K562 (cell line): Measurements from ENCODE around the gene LRMDA. TPM values are rescaled to one million over a fixed set of nuclear protein-coding genes. Genes with fewer than 3 reads are reported as not detected.

Source experiments
- ATAC-seq: fragments of 200-7000 bp; cut with Tn5 transposase; 3 replicates; pipeline ENCODE4 v1.9.1; 2020; ENCODE audit warnings: moderate library complexity
- BruUV-seq: library from RNA; stranded (reverse); fragments of 400-500 nt; replicated peaks from 2 replicates; lab custom pipeline; 2021; lab: Mats Ljungman, UMichigan
- CTCF ChIA-PET: fragments of 300-600 bp; formaldehyde crosslinking; extraction: SDS; loops from one replicate; lab custom pipeline; 2021; ENCODE audit warnings: low intra/inter-chr PET ratio; lab: Yijun Ruan, JAX
- POLR2A ChIA-PET: fragments of 300-600, 350-650 bp; sonication (Branson Sonifier 250); formaldehyde crosslinking; extraction: SDS; loops from one replicate; lab custom pipeline; 2021; ENCODE audit warnings: antibody characterized with exemption, inconsistent platforms; lab: Yijun Ruan, JAX
- DNase-seq, 4 experiments: peaks; one replicate each; pipeline versions ENCODE4 v3.0.0 to v3.0.0-alpha.2; 2011 to 2018; ENCODE audit warnings: low spot score in 3 of 4, mixed read lengths in 3 of 4; ENCODE audit errors: extremely low read depth in 1 of 4
- FAIRE-seq: peaks from 2 replicates; lab custom pipeline; 2011; peaks lifted over from hg19 to GRCh38; lab: Jason Lieb, UNC
- H2AFZ ChIP-seq: 2 replicates; pipeline ENCODE4 v1.6.0; 2011; ENCODE audit warnings: low read depth, low read length, control low read depth, inconsistent platforms
- H3K27ac ChIP-seq: fragments of 200-600 bp; 3 replicates; pipeline ENCODE4 v1.8.0; 2011; ENCODE audit warnings: low read depth, mild to moderate bottlenecking, control low read depth, inconsistent platforms, low read length, moderate library complexity, mixed read lengths; ENCODE audit errors: extremely low read depth
- H3K27me3 ChIP-seq, 2 experiments: fragments of 300-600 bp in 1 of 2; 2 replicates in 1 of 2; 3 replicates in 1 of 2; pipeline versions ENCODE4 v1.6.0 to v1.8.0; 2011; ENCODE audit warnings: inconsistent platforms in 2 of 2, low read length in 2 of 2, mild to moderate bottlenecking in 1 of 2, mixed read lengths in 1 of 2, moderate library complexity in 1 of 2; ENCODE audit not compliant: control insufficient read depth in 2 of 2, insufficient read depth in 2 of 2
- H3K36me3 ChIP-seq: fragments of 300-600 bp; 3 replicates; pipeline ENCODE4 v1.8.0; 2011; ENCODE audit warnings: mild to moderate bottlenecking, low read length, inconsistent platforms; ENCODE audit not compliant: control insufficient read depth, insufficient read depth
- H3K4me1 ChIP-seq, 2 experiments: fragments of 200-600 bp in 1 of 2; replicated peaks in 1 of 2; 2 replicates in 1 of 2; 3 replicates in 1 of 2; pipeline versions ENCODE4 v1.5.1 to v1.8.0; 2011; ENCODE audit warnings: inconsistent platforms in 2 of 2, low read length in 2 of 2, mild to moderate bottlenecking in 1 of 2, mixed read lengths in 1 of 2, moderate library complexity in 1 of 2; ENCODE audit not compliant: control insufficient read depth in 2 of 2, insufficient read depth in 2 of 2
- H3K4me2 ChIP-seq: 2 replicates; pipeline ENCODE4 v1.6.1; 2011; ENCODE audit warnings: low read length, control low read depth, inconsistent platforms, mixed read lengths; ENCODE audit not compliant: insufficient read depth
- H3K4me3 ChIP-seq: fragments of 200-600 bp; sonication (generic), shearing (Covaris generic); 2 replicates; pipeline ENCODE4 v1.5.1; 2016; ENCODE audit warnings: control low read depth, inconsistent platforms
- H3K79me2 ChIP-seq: fragments of 200-600 bp; 3 replicates; pipeline ENCODE4 v1.8.0; 2011; ENCODE audit warnings: low read length, inconsistent platforms; ENCODE audit not compliant: control insufficient read depth, insufficient read depth
- H3K9ac ChIP-seq, 2 experiments: 2 replicates each; pipeline versions ENCODE4 v1.6.0 to v1.6.1; 2011; ENCODE audit warnings: low read depth in 2 of 2, low read length in 2 of 2, control low read depth in 1 of 2, inconsistent platforms in 1 of 2, mild to moderate bottlenecking in 1 of 2, mixed read lengths in 1 of 2; ENCODE audit not compliant: insufficient read depth in 1 of 2
- H3K9me1 ChIP-seq: one replicate; pipeline ENCODE4 v1.6.0; 2011; ENCODE audit warnings: inconsistent platforms, mild to moderate bottlenecking, low read length, moderate library complexity; ENCODE audit not compliant: control insufficient read depth, insufficient read depth
- H3K9me3 ChIP-seq: replicated peaks from 2 replicates; pipeline ENCODE4 v1.5.1; 2011; ENCODE audit warnings: low read depth, low read length, inconsistent platforms; ENCODE audit not compliant: control insufficient read depth, insufficient read depth
- H4K20me1 ChIP-seq: replicated peaks from 2 replicates; pipeline ENCODE4 v1.6.1; 2011; ENCODE audit warnings: low read length, inconsistent platforms, mixed read lengths; ENCODE audit not compliant: control insufficient read depth, insufficient read depth
- CHD7 ChIP-seq: fragments of 200-600 bp; sonication (generic); IDR thresholded peaks from one replicate; pipeline ENCODE4 v1.6.1; 2012; ENCODE audit warnings: mild to moderate bottlenecking, low read depth, low read length, inconsistent platforms
- EP300 ChIP-seq: IDR thresholded peaks from 2 replicates; pipeline ENCODE4 v1.6.1; 2012; ENCODE audit warnings: low read length, improper control_type of control experiment
- ESRRB ChIP-seq: fragments of 250-450 bp; sonication (Bioruptor Pico); IDR thresholded peaks from 2 replicates; pipeline ENCODE4 v1.5.0; 2020; ENCODE audit warnings: mild to moderate bottlenecking, moderate library complexity, borderline replicate concordance
- SIX5 ChIP-seq, 2 experiments: IDR thresholded peaks; 2 replicates each; pipeline ENCODE4 v1.6.1; 2011; ENCODE audit warnings: low read length in 2 of 2, borderline replicate concordance in 1 of 2, low read depth in 1 of 2, mild to moderate bottlenecking in 1 of 2, moderate library complexity in 1 of 2; ENCODE audit not compliant: insufficient read depth in 1 of 2
- ZFP91 ChIP-seq: sonication (generic); formaldehyde crosslinking; IDR thresholded peaks from 2 replicates; pipeline ENCODE4 v1.8.0; 2022; ENCODE audit warnings: mild to moderate bottlenecking, missing genetic modification reagents
- ZNF507 ChIP-seq: conservative IDR thresholded peaks from 2 replicates; pipeline ENCODE4 v1.6.1; 2017; ENCODE audit warnings: missing genetic modification characterization, missing compliant biosample characterization
- ZNF75A ChIP-seq: fragments of 450-650 bp; formaldehyde crosslinking; IDR thresholded peaks from 2 replicates; pipeline ENCODE4 v1.4.0; 2020; ENCODE audit warnings: mild to moderate bottlenecking
- WGBS: fragments of 100-300 bp; shearing (Covaris generic); methylation state at CpG from one replicate; pipeline ENCODE4 v1.1.6; 2016; ENCODE audit warnings: low coverage, mixed read lengths; ENCODE audit not compliant: insufficient coverage; ENCODE audit errors: missing lambda C conversion rate; 5-methylcytosine and 5-hydroxymethylcytosine counted together
- in situ Hi-C: fragments of 300-500 bp; cut with MboI; formaldehyde crosslinking; loops from 4 replicates; pipeline ENCODE4 v1.15.0; 2018; ENCODE audit warnings: inconsistent platforms, mixed read lengths
- intact Hi-C: fragments of 100-400 bp; cut with micrococcal nuclease; formaldehyde crosslinking; loops from 2 replicates; pipeline ENCODE4 v1.14.2; 2022
- polyA plus RNA-seq, 8 experiments: library from polyadenylated mRNA; depleted of rRNA in 4 of 8; stranded (reverse) in 5 of 8; unstranded in 3 of 8; fragments of >200 nt; fragmentation: Nextera tagmentation in 2 of 8; fragmentation: Illumina TruSeq in 1 of 8; extraction: Ambion mirVana in 2 of 8; extraction: Trizol in 1 of 8; gene quantifications; 2 replicates each; pipeline versions ENCODE4 v1.2.1 to v1.2.3, GENCODE V29; 2011 to 2014; ENCODE audit warnings: inconsistent platforms in 1 of 8, missing spikeins in 1 of 8
- total RNA-seq, 7 experiments: library from RNA; depleted of rRNA in 6 of 7; stranded (reverse); fragments of >200 nt in 6 of 7; fragmentation: Illumina TruSeq in 2 of 7; extraction: Trizol in 2 of 7; gene quantifications; 2 replicates each; pipeline versions ENCODE4 v1.2.1 to v1.2.3, GENCODE V29; 2011 to 2021; ENCODE audit warnings: low replicate concordance in 1 of 7

The LRMDA gene
- total and polyA plus RNA-seq, 9 of the 15 experiments (the other 6 are each of a cell fraction or from before 2014, with no cell fraction given) = 0.25 TPM; not detected in 8

- TF ChIP-seq SIX5 (IDR thresholded peaks at IDR 0.05; ENCODE audit: borderline replicate concordance in 1 of 2, insufficient read depth in 1 of 2, low read depth in 1 of 2, low read length in 2 of 2) (no peak), ZNF75A (no peak), EP300 (no peak)
These were observed 737.0 kb downstream of the LRMDA start (continued) for GRCh38 chr10:76168437-76168836.

DNA sequence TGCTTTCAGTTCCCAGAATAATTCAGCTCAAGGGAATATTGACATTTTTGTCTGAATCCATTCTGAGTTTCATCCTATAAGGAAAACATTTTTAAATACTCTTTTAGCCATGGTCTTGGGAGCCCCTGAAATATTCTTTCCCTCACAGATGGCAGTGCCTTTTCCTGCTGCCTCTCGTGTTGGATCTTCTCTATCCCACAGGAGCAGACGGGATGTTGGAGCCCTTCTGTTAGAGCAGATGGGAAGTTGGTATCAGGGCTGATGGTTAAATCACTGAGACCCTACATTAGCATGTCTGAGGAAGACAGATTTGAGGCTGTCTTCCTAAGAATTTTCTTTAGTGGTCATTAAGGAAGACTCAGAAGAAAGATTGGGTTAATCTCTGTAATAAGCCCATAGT is 737.8 kb downstream of the LRMDA start:
- TF ChIP-seq ZNF507 (no peak), ESRRB (no peak), CHD7 (no peak), ZFP91 (CRISPR knock-in tag) (no peak)
- Histone ChIP-seq H4K20me1 (no peaks in the 10 kb centered on the region), H3K27me3 (no peaks in the 10 kb centered on the region), H3K9me3 (no peaks in the 10 kb centered on the region), H3K27ac (no peak overlapping the region), H3K9me1 (no peaks in the 10 kb centered on the region), H3K79me2 (no peaks in the 10 kb centered on the region), H3K4me3 (no peak overlapping the region), H3K4me2 (no peak overlapping the region), H3K4me1 (no peaks in the 10 kb centered on the region), H2AFZ (no peak overlapping the region), H3K36me3 (no peaks in the 10 kb centered on the region), H3K9ac (no peak overlapping the region)
- FAIRE-seq (no peak), ATAC-seq (no peak), DNase-seq (no peak)
- no TSS peak for BruUV-seq
- POLR2A ChIA-PET = no interaction called here
- in situ Hi-C loops = no loop called here
- WGBS = 5% methylated on average over 2 of the region's 2 CpGs
- intact Hi-C loops = no loop called here
- CTCF ChIA-PET = no interaction called here
